ENCODE data around the gene DTWD2. TPM values are rescaled to one million over a fixed set of nuclear protein-coding genes. Genes with fewer than 3 reads are reported as not detected.
"Not testable (repeated sequence)": the region's sequence is repeated elsewhere in the genome, so short reads cannot be mapped to it uniquely, and the experiment has no call there.

DTWD2 gene
- total RNA-seq, 1 donor: 11.6 TPM

GRCh38 chr5:119011186-119011585 is 22.8 kb upstream of the DTWD2 start:
- Histone ChIP-seq H3K4me3 (ENCODE audit: insufficient read depth, low read length) (no peak overlapping the region), H3K4me1 (ENCODE audit: insufficient read depth, low read length) (no peaks in the 10 kb centered on the region), H3K36me3 (ENCODE audit: insufficient read depth, low read length) (no peaks in the 10 kb centered on the region), H3K4me2 (ENCODE audit: insufficient read depth, low read length) (no peak overlapping the region), H3K27ac (ENCODE audit: low read depth, low read length) (no peak overlapping the region), H4K20me1 (ENCODE audit: insufficient read depth, low read length) (no peaks in the 10 kb centered on the region), H3K9me3 (ENCODE audit: low read depth, low read length) (no peaks in the 10 kb centered on the region), H3K27me3 (ENCODE audit: insufficient read depth, low read length) (no peaks in the 10 kb centered on the region), H2AFZ (ENCODE audit: low read length) (no peak overlapping the region), H3K79me2 (ENCODE audit: insufficient read depth, low read length) (no peaks in the 10 kb centered on the region)
- no peak for DNase-seq (ENCODE audit: insufficient read length, low spot score, missing footprints)
- no peak for TF ChIP-seq CTCF (IDR thresholded peaks at IDR 0.05; ENCODE audit: extremely low read depth, low read depth, low read length)

GRCh38 chr5:119010206-119010605 is 21.9 kb upstream of the DTWD2 start:
- no peaks in the 10 kb centered on the region for H3K79me2 ChIP-seq (ENCODE audit: insufficient read depth, low read length)
- TF ChIP-seq CTCF (IDR thresholded peaks at IDR 0.05; ENCODE audit: extremely low read depth, low read depth, low read length): no peak
- no peaks in the 10 kb centered on the region for H3K27me3 ChIP-seq (ENCODE audit: insufficient read depth, low read length)
- no peaks in the 10 kb centered on the region for H3K9me3 ChIP-seq (ENCODE audit: low read depth, low read length)
- H3K4me1 ChIP-seq (ENCODE audit: insufficient read depth, low read length): no peaks in the 10 kb centered on the region
- H4K20me1 ChIP-seq (ENCODE audit: insufficient read depth, low read length): no peaks in the 10 kb centered on the region
- no peak for DNase-seq (ENCODE audit: insufficient read length, low spot score, missing footprints)
- no peak overlapping the region for H3K4me3 ChIP-seq (ENCODE audit: insufficient read depth, low read length)
- no peak overlapping the region for H2AFZ ChIP-seq (ENCODE audit: low read length)
- H3K4me2 ChIP-seq (ENCODE audit: insufficient read depth, low read length): no peak overlapping the region
- H3K36me3 ChIP-seq (ENCODE audit: insufficient read depth, low read length): no peaks in the 10 kb centered on the region
- no peak overlapping the region for H3K27ac ChIP-seq (ENCODE audit: low read depth, low read length)

- H2AFZ ChIP-seq (ENCODE audit: low read length): no peak overlapping the region
- no peaks in the 10 kb centered on the region for H3K4me1 ChIP-seq (ENCODE audit: insufficient read depth, low read length)
- no peak overlapping the region for H3K4me2 ChIP-seq (ENCODE audit: insufficient read depth, low read length)
- DNase-seq (ENCODE audit: insufficient read length, low spot score, missing footprints): no peak
- H3K79me2 ChIP-seq (ENCODE audit: insufficient read depth, low read length): no peaks in the 10 kb centered on the region
- H3K4me3 ChIP-seq (ENCODE audit: insufficient read depth, low read length): no peak overlapping the region
- no peaks in the 10 kb centered on the region for H3K27me3 ChIP-seq (ENCODE audit: insufficient read depth, low read length)
- H3K36me3 ChIP-seq (ENCODE audit: insufficient read depth, low read length): no peaks in the 10 kb centered on the region
- H3K9me3 ChIP-seq (ENCODE audit: low read depth, low read length): no peaks in the 10 kb centered on the region
- no peak overlapping the region for H3K27ac ChIP-seq (ENCODE audit: low read depth, low read length)
- TF ChIP-seq CTCF (IDR thresholded peaks at IDR 0.05; ENCODE audit: extremely low read depth, low read depth, low read length): no peak
- no peaks in the 10 kb centered on the region for H4K20me1 ChIP-seq (ENCODE audit: insufficient read depth, low read length)
These were observed 20.8 kb upstream of the DTWD2 start for GRCh38 chr5:119009131-119009530.

- DNase-seq (ENCODE audit: insufficient read length, low spot score, missing footprints): no peak
- Histone ChIP-seq H3K79me2 (ENCODE audit: insufficient read depth, low read length) (no peaks in the 10 kb centered on the region), H3K4me1 (ENCODE audit: insufficient read depth, low read length) (no peaks in the 10 kb centered on the region), H4K20me1 (ENCODE audit: insufficient read depth, low read length) (no peaks in the 10 kb centered on the region), H3K27me3 (ENCODE audit: insufficient read depth, low read length) (no peaks in the 10 kb centered on the region), H3K9me3 (ENCODE audit: low read depth, low read length) (no peaks in the 10 kb centered on the region), H2AFZ (ENCODE audit: low read length) (no peak overlapping the region), H3K36me3 (ENCODE audit: insufficient read depth, low read length) (no peaks in the 10 kb centered on the region), H3K27ac (ENCODE audit: low read depth, low read length) (no peak overlapping the region), H3K4me3 (ENCODE audit: insufficient read depth, low read length) (no peak overlapping the region), H3K4me2 (ENCODE audit: insufficient read depth, low read length) (no peak overlapping the region)
- TF ChIP-seq CTCF (IDR thresholded peaks at IDR 0.05; ENCODE audit: extremely low read depth, low read depth, low read length): no peak
These were observed 11.3 kb upstream of the DTWD2 start for GRCh38 chr5:118999696-119000095.

- H3K9me3 ChIP-seq (ENCODE audit: low read depth, low read length); H3K36me3 ChIP-seq (ENCODE audit: insufficient read depth, low read length); H3K79me2 ChIP-seq (ENCODE audit: insufficient read depth, low read length); DNase-seq (ENCODE audit: insufficient read length, low spot score, missing footprints); H3K4me2 ChIP-seq (ENCODE audit: insufficient read depth, low read length); H3K4me1 ChIP-seq (ENCODE audit: insufficient read depth, low read length); H4K20me1 ChIP-seq (ENCODE audit: insufficient read depth, low read length); H3K27me3 ChIP-seq (ENCODE audit: insufficient read depth, low read length); H3K4me3 ChIP-seq (ENCODE audit: insufficient read depth, low read length); H2AFZ ChIP-seq (ENCODE audit: low read length); H3K27ac ChIP-seq (ENCODE audit: low read depth, low read length): not testable (repeated sequence)
These were observed 10.5 kb upstream of the DTWD2 start for GRCh38 chr5:118998861-118999260.

Data from osteoblast (primary cell).